ENCODE results near the gene SLC35B1. TPM values are rescaled to one million over a fixed set of nuclear protein-coding genes. Genes with fewer than 3 reads are reported as not detected.

Gene SLC35B1
- total RNA-seq, 1 experiment from 2014 or later = 52.2 TPM

DNA sequence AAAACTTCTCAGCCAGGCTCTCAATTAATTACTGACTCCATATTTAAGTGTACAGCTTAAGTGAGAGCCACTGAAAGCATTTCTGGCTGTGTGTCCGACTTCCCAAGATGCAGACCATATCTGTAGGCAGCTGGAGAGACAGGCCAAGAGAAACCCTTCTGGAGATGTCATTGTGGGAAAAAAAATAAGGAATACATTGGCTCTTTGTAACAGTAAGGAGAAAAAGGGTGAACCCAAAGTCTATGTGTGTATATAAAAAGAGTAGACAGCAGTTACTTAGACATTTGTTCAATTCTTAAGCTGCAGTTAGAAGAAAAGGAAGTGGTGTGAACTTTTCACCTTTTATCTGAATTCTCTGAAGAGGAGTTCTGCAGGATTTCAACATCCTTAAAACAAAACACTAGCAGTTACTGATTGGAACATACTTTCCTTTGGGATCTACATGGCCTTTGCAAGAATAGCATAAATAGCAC, 34.4 kb upstream of the SLC35B1 start:
- Histone ChIP-seq H3K4me3 (no peak overlapping the region), H3K36me3 (no peaks in the 10 kb centered on the region), H3K9me3 (replicated peaks) (no peaks in the 10 kb centered on the region), H3K27ac (no peak overlapping the region), H3K27me3 (no peaks in the 10 kb centered on the region), H3K4me1 (peaks cover 8% of the 10 kb centered on the region)
- no peak for DNase-seq

- H3K36me3 ChIP-seq = no peaks in the 10 kb centered on the region
- peaks cover 8% of the 10 kb centered on the region for H3K4me1 ChIP-seq
- H3K27ac ChIP-seq = no peak overlapping the region
- DNase-seq = no peak
- no peaks in the 10 kb centered on the region for H3K27me3 ChIP-seq
- H3K4me3 ChIP-seq = no peak overlapping the region
- no peaks in the 10 kb centered on the region for H3K9me3 ChIP-seq (replicated peaks)
Observed at GRCh38 chr17:49741692-49742076, 33.9 kb upstream of the SLC35B1 start.

DNA sequence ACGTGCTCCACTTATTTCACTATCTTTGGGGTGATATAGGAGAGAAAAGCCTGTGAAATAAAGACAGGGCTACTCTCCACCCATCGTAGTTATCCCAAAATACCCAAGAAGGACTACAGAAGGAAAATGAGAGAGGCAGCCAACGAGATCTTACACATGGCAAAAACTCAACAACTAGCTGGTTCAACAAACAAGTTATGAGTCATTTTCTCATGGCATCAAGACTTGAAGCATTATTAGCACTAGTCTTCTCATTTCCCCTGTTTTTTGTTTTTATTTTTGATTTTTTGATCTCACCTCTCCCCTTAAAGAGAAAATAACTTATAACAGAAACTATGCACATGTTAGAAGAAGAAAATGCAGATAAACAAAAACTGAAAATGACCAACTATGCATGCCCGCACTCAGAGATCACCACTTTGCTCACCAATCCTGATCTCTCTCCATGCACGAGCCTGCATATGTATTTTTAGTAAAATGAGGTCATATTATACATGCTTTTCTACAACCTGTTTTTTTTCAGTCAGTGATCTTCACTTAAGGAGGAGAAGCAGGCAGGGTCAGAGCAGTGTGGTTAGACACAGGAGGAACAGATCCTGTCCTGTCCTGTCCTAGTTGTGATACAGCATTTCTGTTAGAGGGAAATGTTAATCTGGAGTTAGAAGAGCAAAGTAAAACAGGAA, 33.4 kb upstream of the SLC35B1 start:
- no peak overlapping the region for H3K27ac ChIP-seq
- no peaks in the 10 kb centered on the region for H3K27me3 ChIP-seq
- peaks cover 8% of the 10 kb centered on the region for H3K4me1 ChIP-seq
- H3K36me3 ChIP-seq = no peaks in the 10 kb centered on the region
- H3K4me3 ChIP-seq = no peak overlapping the region
- H3K9me3 ChIP-seq (replicated peaks) = no peaks in the 10 kb centered on the region
- DNase-seq = no peak

- Histone ChIP-seq H3K9me3 (replicated peaks) (no peaks in the 10 kb centered on the region), H3K27ac (no peak overlapping the region), H3K27me3 (no peaks in the 10 kb centered on the region), H3K4me1 (peaks cover 8% of the 10 kb centered on the region), H3K4me3 (no peak overlapping the region), H3K36me3 (no peaks in the 10 kb centered on the region)
- DNase-seq = peak; percentile 21 to 46
Observed at GRCh38 chr17:49739641-49740271, 32.0 kb upstream of the SLC35B1 start.

DNA sequence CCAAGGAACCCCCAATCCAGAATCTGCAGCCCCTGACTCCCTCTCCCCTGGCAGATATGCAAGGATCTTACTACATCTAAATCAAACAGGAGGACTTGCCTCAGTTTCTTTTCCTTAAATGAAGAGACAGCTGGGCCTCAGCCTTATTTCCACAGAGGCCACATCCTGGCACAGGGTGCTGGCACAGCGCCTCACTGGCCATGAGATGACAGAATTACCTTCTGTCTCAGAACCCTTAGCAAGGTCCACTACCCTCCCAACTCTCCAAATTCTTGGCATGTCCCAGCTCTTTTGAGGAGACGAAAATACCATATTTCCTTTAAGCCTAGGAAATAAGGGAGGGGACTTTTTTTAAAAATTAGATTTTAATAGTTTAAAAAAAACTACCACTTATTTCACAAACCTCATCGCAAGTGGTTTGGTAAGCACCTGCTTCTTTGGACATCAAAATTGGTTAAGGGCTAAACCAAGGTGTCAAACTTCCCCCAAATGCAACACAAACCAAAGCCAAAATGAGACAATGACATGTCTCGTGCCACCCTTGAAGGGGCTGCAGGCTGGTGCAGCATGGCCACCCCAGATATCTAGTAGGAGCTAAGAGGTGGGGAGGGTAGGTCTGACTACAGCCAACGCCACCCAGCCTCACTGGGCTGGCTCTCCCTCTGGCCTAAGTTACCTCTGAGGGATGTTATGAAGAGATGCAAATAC, 30.8 kb upstream of the SLC35B1 start:
- no peak overlapping the region for H3K27ac ChIP-seq
- no peaks in the 10 kb centered on the region for H3K27me3 ChIP-seq
- H3K36me3 ChIP-seq = no peaks in the 10 kb centered on the region
- DNase-seq = no peak
- no peaks in the 10 kb centered on the region for H3K9me3 ChIP-seq (replicated peaks)
- no peak overlapping the region for H3K4me3 ChIP-seq
- H3K4me1 ChIP-seq = peaks cover 8% of the 10 kb centered on the region

DNA sequence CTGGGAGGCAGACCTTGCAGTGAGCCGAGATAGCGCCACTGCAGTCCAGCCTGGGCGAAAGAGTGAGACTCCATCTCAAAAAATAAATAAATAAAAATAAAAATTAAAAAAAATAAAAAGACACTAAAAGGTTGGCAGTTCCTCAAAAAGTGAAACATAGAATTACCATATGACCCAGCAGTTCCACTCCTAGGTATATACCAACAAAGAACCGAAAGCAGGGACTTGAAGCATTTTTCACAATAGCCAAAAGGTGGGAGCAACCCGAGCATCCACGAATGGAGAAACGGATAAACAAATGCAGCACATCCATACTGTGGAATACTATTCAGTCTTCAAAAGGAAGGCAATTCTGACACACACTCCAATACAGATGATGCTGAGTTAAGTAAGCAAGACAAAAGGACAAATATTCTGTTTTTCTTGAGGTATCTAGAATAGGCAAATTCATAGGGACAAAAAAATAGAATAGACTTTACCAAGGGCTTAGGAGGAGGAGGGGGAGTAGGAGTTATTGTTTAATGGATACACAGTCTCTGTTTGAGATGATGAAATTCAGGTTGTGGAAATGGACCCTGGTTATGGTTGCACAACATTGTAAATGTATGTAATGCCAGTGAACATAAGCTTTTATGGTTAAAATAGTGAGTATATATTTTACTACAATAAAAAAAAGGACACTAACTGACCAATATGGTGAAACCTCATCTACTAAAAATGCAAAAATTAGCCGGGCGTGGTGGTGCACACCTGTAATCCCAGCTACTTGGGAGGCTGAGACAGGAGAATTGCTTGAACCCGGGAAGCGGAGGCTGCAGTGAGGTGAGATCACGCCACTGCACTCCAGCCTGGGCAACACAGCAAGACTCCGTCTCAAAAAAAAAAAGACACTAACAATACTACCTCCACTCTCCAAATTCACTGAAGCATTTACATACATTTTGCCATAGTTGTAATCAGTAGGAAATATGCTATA, 27.0 kb upstream of the SLC35B1 start:
- no peaks in the 10 kb centered on the region for H3K36me3 ChIP-seq
- no peak overlapping the region for H3K4me3 ChIP-seq
- no peak for DNase-seq
- H3K4me1 ChIP-seq = no peaks in the 10 kb centered on the region
- no peaks in the 10 kb centered on the region for H3K9me3 ChIP-seq (replicated peaks)
- no peaks in the 10 kb centered on the region for H3K27me3 ChIP-seq
- H3K27ac ChIP-seq = no peak overlapping the region

GRCh38 chr17:49731435-49731831, 23.7 kb upstream of the SLC35B1 start:
- Histone ChIP-seq H3K4me1 (peaks cover 12% of the 10 kb centered on the region), H3K36me3 (no peaks in the 10 kb centered on the region), H3K27ac (no peak overlapping the region), H3K27me3 (no peaks in the 10 kb centered on the region), H3K4me3 (no peak overlapping the region), H3K9me3 (replicated peaks) (no peaks in the 10 kb centered on the region)
- no peak for DNase-seq

DNA sequence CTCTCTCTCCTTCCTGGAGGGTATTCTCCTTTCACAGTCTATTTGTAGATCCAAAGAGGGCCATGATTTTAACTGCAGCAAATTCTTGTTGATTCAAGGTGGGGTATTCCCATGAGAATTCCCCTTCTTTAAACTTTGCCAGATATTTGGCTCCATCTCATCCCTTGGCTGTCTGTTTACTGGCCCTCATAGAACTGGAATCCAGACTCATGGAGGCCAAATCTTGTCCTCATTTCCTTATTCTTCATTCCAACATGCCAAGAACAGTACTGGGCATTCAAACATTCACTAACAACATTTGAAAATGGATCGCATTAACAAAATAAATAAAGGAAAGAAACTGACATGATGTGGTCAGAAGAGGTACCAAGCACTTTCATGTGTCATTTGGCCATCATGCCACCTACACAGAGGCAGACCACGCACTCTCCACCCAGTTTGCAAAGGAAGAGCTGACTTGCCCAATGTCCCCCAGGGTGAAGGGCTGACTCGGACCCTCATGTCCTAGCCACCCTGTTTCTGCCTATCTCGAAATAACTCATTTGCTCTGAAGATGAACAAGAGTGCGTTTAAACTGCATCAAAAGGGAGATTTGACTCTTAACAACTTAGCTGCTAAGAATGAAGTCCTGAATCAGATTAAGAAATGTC, 23.1 kb upstream of the SLC35B1 start:
- DNase-seq = no peak
- no peaks in the 10 kb centered on the region for H3K36me3 ChIP-seq
- H3K27me3 ChIP-seq = no peaks in the 10 kb centered on the region
- no peak overlapping the region for H3K4me3 ChIP-seq
- peaks cover 13% of the 10 kb centered on the region for H3K4me1 ChIP-seq
- no peak overlapping the region for H3K27ac ChIP-seq
- H3K9me3 ChIP-seq (replicated peaks) = no peaks in the 10 kb centered on the region

DNA sequence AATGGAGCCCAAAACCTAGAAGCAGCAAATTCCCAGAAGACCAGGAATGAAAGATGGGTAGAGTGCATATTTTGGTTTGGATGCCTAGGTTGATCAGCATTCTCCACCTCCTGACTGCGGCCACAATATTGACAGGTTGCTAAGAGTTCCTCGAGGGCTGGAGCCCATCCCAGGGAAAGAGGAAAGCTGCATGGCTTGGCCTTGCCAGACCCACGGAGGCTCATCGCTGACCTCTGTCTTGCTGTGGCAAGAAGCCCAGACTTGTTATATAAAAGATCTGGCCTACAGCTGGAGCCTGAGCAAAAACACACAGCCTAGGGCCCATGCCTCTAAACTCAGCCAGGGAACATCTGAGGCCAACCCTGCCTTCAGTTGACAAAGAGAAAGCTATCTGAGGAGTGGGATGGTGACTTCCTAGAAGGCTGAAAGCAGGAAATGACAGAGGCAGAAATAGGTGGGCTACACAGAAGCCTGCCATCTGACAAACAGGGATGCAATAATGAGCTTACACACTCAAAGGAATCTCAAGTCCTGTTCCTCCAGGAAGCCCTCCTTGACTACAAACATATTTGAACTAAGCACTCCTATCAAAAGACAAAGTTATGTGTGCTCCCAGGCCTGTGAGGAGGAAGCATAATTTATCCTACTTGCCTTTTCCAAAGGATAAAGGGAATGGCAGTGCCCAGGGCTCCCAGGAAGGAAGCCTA, 22.5 kb upstream of the SLC35B1 start:
- H3K4me1 ChIP-seq = peaks cover 13% of the 10 kb centered on the region
- no peaks in the 10 kb centered on the region for H3K36me3 ChIP-seq
- H3K27ac ChIP-seq = no peak overlapping the region
- no peaks in the 10 kb centered on the region for H3K27me3 ChIP-seq
- DNase-seq = no peak
- no peaks in the 10 kb centered on the region for H3K9me3 ChIP-seq (replicated peaks)
- H3K4me3 ChIP-seq = no peak overlapping the region

DNA sequence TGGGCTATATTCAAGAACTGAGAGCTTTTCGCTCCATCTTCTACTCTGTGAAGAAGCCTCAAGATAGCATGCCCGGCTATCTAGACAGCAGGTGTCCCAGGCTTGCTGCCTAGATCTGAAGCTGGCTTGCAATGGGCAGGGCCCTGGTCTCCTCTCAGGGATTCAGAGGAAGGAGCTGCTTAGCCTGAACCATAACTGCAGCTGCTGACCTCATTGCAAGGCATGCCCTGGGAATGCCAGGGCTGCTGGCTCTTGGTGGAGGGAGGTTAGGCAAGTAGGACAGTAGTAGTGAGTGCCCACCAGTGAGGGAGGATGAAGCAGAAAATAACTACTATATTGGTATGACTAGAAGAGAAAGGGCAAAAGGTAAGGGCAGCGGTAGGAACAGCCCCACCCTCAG, 21.3 kb upstream of the SLC35B1 start:
- Histone ChIP-seq H3K4me1 (peaks cover 16% of the 10 kb centered on the region), H3K27me3 (no peaks in the 10 kb centered on the region), H3K4me3 (no peak overlapping the region), H3K27ac (no peak overlapping the region), H3K9me3 (replicated peaks) (no peaks in the 10 kb centered on the region), H3K36me3 (no peaks in the 10 kb centered on the region)
- DNase-seq = no peak

DNA sequence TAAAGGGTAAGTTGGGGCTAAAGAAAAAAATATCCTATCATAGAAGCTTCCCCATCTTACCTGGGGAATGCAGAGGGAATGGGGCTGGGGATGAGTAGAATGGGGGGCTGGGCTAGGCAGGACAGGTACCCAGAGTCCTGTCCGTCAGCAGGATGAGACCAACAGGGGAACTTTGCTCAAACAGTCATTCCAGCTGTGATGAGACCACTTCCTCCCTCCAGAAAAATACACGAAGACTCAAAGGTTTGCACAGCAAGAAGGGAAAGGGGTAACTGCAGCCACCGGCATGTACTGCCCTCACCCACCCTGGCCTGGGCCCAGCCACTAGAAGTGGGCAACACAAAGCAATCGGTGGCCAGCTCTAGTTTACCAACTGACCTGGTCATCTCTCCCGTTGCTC, 20.7 kb upstream of the SLC35B1 start:
- no peaks in the 10 kb centered on the region for H3K9me3 ChIP-seq (replicated peaks)
- H3K27ac ChIP-seq = no peak overlapping the region
- no peaks in the 10 kb centered on the region for H3K27me3 ChIP-seq
- peaks cover 21% of the 10 kb centered on the region for H3K4me1 ChIP-seq
- H3K36me3 ChIP-seq = no peaks in the 10 kb centered on the region
- no peak overlapping the region for H3K4me3 ChIP-seq
- DNase-seq = no peak

DNA sequence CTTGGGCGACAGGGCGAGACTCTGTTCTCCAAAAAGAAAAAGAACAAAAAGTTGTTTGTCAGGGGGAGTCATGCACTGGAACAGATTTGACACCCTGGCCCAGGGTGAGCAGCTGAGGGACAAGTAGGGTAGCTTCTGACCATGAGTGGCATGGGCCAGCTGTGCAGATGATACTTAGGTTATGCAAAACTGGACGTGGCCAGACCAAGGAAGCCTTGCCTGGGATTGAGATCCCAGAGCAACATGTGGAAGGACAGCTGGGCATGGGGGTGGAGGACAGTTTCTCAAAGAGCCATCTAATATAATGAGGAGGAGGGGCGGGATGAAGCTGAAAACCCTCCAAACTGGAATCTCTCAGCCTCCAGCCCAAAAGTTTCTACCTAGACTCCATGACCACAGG, 19.6 kb upstream of the SLC35B1 start:
- H3K36me3 ChIP-seq = no peaks in the 10 kb centered on the region
- no peaks in the 10 kb centered on the region for H3K27me3 ChIP-seq
- H3K4me3 ChIP-seq = no peak overlapping the region
- peak; percentile 87 to 92 for DNase-seq
- H3K27ac ChIP-seq = peak overlapping the region; percentile 87
- H3K4me1 ChIP-seq = peaks cover 30% of the 10 kb centered on the region
- H3K9me3 ChIP-seq (replicated peaks) = no peaks in the 10 kb centered on the region

GRCh38 chr17:49725452-49726130, 17.8 kb upstream of the SLC35B1 start:
- Histone ChIP-seq H3K4me1 (peaks cover 34% of the 10 kb centered on the region), H3K27ac (no peak overlapping the region), H3K9me3 (replicated peaks) (no peaks in the 10 kb centered on the region), H3K4me3 (no peak overlapping the region), H3K36me3 (no peaks in the 10 kb centered on the region), H3K27me3 (no peaks in the 10 kb centered on the region)
- no peak for DNase-seq

All from SJCRH30 (cell line).